ENCODE measurements around the gene RPL38.

RPL38 gene

GRCh38 chr17:74220219-74220618, 16.7 kb downstream of the RPL38 start:
- DNase-seq (ENCODE audit: insufficient read length, low spot score) (no peak), FAIRE-seq (no peak)
- TF ChIP-seq TAF1 (IDR thresholded peaks at IDR 0.05; ENCODE audit: low read depth, low read length) = no peak
- no peak for TF ChIP-seq POLR2A (IDR thresholded peaks at IDR 0.05; ENCODE audit: low read depth, low read length)
- no peak for TF ChIP-seq POU2F2 (IDR thresholded peaks at IDR 0.05; ENCODE audit: low read depth, low read length)
- no peak for TF ChIP-seq POLR2AphosphoS5 (IDR thresholded peaks at IDR 0.05; ENCODE audit: low read depth, low read length)
- TF ChIP-seq SPI1 (IDR thresholded peaks at IDR 0.05; ENCODE audit: low read depth, low read length) = no peak
- no peak for TF ChIP-seq PAX5 (IDR thresholded peaks at IDR 0.05; ENCODE audit: insufficient read depth, low read length, severe bottlenecking)

GRCh38 chr17:74220946-74221818, 17.7 kb downstream of the RPL38 start:
- TF ChIP-seq PAX5 (IDR thresholded peaks at IDR 0.05; ENCODE audit: insufficient read depth, low read length, severe bottlenecking) = no peak
- TF ChIP-seq SPI1 (IDR thresholded peaks at IDR 0.05; ENCODE audit: low read depth, low read length) = no peak
- TF ChIP-seq POLR2A (IDR thresholded peaks at IDR 0.05; ENCODE audit: low read depth, low read length) = no peak
- no peak for TF ChIP-seq TAF1 (IDR thresholded peaks at IDR 0.05; ENCODE audit: low read depth, low read length)
- no peak for TF ChIP-seq POLR2AphosphoS5 (IDR thresholded peaks at IDR 0.05; ENCODE audit: low read depth, low read length)
- no peak for DNase-seq (ENCODE audit: insufficient read length, low spot score)
- no peak for FAIRE-seq

GRCh38 chr17:74222399-74222798, 18.9 kb downstream of the RPL38 start:
- FAIRE-seq (no peak), DNase-seq (ENCODE audit: insufficient read length, low spot score) (no peak)
- TF ChIP-seq SPI1 (IDR thresholded peaks at IDR 0.05; ENCODE audit: low read depth, low read length) (no peak), POLR2AphosphoS5 (IDR thresholded peaks at IDR 0.05; ENCODE audit: low read depth, low read length) (no peak), TAF1 (IDR thresholded peaks at IDR 0.05; ENCODE audit: low read depth, low read length) (no peak), POU2F2 (IDR thresholded peaks at IDR 0.05; ENCODE audit: low read depth, low read length) (no peak), POLR2A (IDR thresholded peaks at IDR 0.05; ENCODE audit: low read depth, low read length) (no peak), PAX5 (IDR thresholded peaks at IDR 0.05; ENCODE audit: insufficient read depth, low read length, severe bottlenecking) (no peak)

DNA sequence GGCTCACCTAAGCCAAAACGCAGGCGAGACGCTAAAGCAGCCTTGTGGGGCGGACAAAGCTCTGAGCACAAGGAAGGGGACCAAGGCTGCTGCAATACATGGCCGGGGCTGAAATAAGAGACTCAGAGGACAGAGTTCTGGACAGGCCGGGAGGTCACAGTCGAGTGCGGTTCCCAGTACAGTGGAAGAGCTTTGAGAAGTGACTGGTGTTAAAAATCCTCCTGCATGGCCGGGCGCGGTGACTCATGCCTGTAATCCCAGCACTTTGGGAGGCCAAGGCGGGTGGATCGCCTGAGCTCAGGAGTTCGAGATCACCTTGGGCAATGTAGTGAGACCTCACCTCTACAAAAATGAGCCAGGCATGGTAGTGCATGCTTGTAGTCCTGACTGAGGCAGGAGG, 20.4 kb downstream of the RPL38 start:
- DNase-seq (ENCODE audit: insufficient read length, low spot score) = no peak
- no peak for FAIRE-seq
- TF ChIP-seq PAX5 (IDR thresholded peaks at IDR 0.05; ENCODE audit: insufficient read depth, low read length, severe bottlenecking) = no peak
- no peak for TF ChIP-seq POU2F2 (IDR thresholded peaks at IDR 0.05; ENCODE audit: low read depth, low read length)
- TF ChIP-seq TAF1 (IDR thresholded peaks at IDR 0.05; ENCODE audit: low read depth, low read length) = no peak
- no peak for TF ChIP-seq SPI1 (IDR thresholded peaks at IDR 0.05; ENCODE audit: low read depth, low read length)
- TF ChIP-seq POLR2A (IDR thresholded peaks at IDR 0.05; ENCODE audit: low read depth, low read length) = no peak

DNA sequence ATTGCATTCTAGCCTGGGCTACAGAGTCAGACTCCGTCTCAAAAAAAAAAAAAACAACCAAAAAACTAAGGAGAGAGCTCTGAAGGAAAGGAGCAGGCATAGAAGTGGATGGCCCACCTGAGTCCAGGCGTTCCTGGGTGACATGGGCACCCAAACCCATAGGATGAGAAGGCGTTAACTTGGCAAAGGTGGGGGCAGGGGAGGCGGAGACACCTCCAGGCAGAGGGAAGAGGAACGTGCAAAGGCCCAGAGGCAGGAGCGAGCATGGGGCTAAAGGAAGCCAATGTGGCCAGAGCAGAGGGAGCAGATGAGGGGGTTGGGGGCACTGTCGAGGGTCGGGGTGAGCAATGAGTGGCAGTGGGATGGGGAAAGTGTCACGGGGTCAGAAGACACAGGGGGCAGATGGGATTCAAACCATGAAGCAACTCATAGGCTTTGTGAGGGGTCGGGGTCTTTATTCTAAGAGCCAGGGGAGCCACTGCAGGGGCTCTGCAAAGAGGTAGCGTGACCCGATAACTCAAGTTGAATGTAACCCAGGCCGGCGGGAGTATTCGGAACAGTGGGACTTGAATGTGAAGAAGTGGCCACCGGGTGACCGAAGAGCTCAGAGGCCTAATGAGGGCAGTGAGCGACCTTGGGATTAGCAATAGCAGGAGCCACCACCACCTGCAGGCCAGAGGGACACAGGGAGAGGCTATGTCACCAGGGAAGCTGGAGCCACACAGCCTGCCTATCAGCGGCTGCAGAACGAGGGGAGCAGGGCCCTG, 21.7 kb downstream of the RPL38 start:
- DNase-seq (ENCODE audit: insufficient read length, low spot score) (no peak), FAIRE-seq (no peak)
- no peak for TF ChIP-seq PAX5 (IDR thresholded peaks at IDR 0.05; ENCODE audit: insufficient read depth, low read length, severe bottlenecking)
- no peak for TF ChIP-seq TAF1 (IDR thresholded peaks at IDR 0.05; ENCODE audit: low read depth, low read length)
- TF ChIP-seq POU2F2 (IDR thresholded peaks at IDR 0.05; ENCODE audit: low read depth, low read length) = no peak
- TF ChIP-seq POLR2A (IDR thresholded peaks at IDR 0.05; ENCODE audit: low read depth, low read length) = no peak
- no peak for TF ChIP-seq POLR2AphosphoS5 (IDR thresholded peaks at IDR 0.05; ENCODE audit: low read depth, low read length)
- no peak for TF ChIP-seq SPI1 (IDR thresholded peaks at IDR 0.05; ENCODE audit: low read depth, low read length)

- no peak for TF ChIP-seq POLR2AphosphoS5 (IDR thresholded peaks at IDR 0.05; ENCODE audit: low read depth, low read length)
- no peak for TF ChIP-seq POU2F2 (IDR thresholded peaks at IDR 0.05; ENCODE audit: low read depth, low read length)
- no peak for TF ChIP-seq PAX5 (IDR thresholded peaks at IDR 0.05; ENCODE audit: insufficient read depth, low read length, severe bottlenecking)
- no peak for TF ChIP-seq SPI1 (IDR thresholded peaks at IDR 0.05; ENCODE audit: low read depth, low read length)
- TF ChIP-seq TAF1 (IDR thresholded peaks at IDR 0.05; ENCODE audit: low read depth, low read length) = no peak
- no peak for TF ChIP-seq POLR2A (IDR thresholded peaks at IDR 0.05; ENCODE audit: low read depth, low read length)
- FAIRE-seq (no peak), DNase-seq (ENCODE audit: insufficient read length, low spot score) (no peak)
Observed at GRCh38 chr17:74226252-74226651, 22.8 kb downstream of the RPL38 start.

- FAIRE-seq (no peak), DNase-seq (ENCODE audit: insufficient read length, low spot score) (no peak)
- TF ChIP-seq POLR2AphosphoS5 (IDR thresholded peaks at IDR 0.05; ENCODE audit: low read depth, low read length) (no peak), POU2F2 (IDR thresholded peaks at IDR 0.05; ENCODE audit: low read depth, low read length) (no peak), POLR2A (IDR thresholded peaks at IDR 0.05; ENCODE audit: low read depth, low read length) (no peak), TAF1 (IDR thresholded peaks at IDR 0.05; ENCODE audit: low read depth, low read length) (no peak), SPI1 (IDR thresholded peaks at IDR 0.05; ENCODE audit: low read depth, low read length) (no peak), PAX5 (IDR thresholded peaks at IDR 0.05; ENCODE audit: insufficient read depth, low read length, severe bottlenecking) (no peak)
Observed at GRCh38 chr17:74227271-74228080, 24.0 kb downstream of the RPL38 start.

DNA sequence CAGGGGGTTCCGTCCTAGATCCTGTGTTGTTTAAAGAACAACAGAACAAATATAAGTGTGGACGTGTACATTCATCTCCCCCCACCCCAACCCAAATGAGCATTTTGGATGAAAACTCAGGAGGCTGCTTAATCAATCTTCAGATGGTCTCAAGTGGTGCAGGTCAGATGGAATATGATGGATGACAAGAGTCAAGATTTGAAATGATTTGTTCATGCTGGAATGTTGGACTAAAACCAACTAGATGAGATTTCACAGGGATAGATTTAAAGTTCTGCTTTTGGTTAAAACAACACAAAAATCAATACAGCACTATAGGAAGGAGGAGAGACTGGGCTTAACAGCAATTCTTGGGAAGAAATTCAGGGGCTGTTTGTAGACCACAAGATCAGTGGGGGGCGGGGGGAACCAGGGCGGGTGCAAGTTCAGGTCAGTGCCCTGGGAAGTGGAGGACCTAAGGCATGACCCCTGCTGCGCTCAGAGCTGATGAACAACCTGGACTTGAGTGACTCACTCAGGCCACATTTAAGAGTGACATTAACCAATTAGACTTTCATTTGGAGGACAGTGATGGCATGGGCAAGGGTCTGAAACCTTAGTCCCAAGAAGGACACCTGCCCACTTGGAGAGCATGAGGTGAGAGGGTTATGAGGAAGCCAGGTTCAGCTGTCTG, 25.0 kb downstream of the RPL38 start:
- TF ChIP-seq SPI1 (IDR thresholded peaks at IDR 0.05; ENCODE audit: low read depth, low read length) (no peak), PAX5 (IDR thresholded peaks at IDR 0.05; ENCODE audit: insufficient read depth, low read length, severe bottlenecking) (no peak), POLR2A (IDR thresholded peaks at IDR 0.05; ENCODE audit: low read depth, low read length) (no peak), POLR2AphosphoS5 (IDR thresholded peaks at IDR 0.05; ENCODE audit: low read depth, low read length) (no peak), POU2F2 (IDR thresholded peaks at IDR 0.05; ENCODE audit: low read depth, low read length) (no peak), TAF1 (IDR thresholded peaks at IDR 0.05; ENCODE audit: low read depth, low read length) (no peak)
- no peak for FAIRE-seq
- DNase-seq (ENCODE audit: insufficient read length, low spot score) = no peak
